ENCODE data around the gene ITIH1.

The ITIH1 gene

DNA sequence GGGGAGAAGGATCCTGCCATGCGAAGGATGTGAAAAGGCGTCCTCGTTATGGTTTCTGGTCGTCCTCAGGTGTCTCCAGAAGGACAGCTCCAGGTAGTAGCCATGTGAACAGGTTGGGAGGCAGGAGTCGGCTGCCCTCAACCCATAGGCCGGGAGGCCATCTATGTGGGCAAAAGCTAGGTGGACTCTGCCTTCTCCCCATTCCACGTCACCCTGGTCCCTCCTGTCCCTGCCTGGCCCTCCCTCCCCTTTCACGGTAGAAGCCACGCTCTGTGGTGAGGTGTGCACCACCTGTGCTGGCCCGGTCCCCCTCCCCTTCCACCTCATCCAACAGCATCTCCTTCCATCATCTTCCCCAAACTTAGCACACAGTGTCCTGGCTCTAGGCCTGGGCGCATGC lies 33.5 kb downstream of the ITIH1 start:
- H3K4me2 ChIP-seq = peak overlapping the region; percentile 93
- H3K4me1 ChIP-seq = peaks cover 100% of the 10 kb centered on the region
- no peak overlapping the region for H3K4me3 ChIP-seq
- H3K36me3 ChIP-seq = peaks cover 16% of the 10 kb centered on the region; the same call in 1 of the 2 replicates
- peak overlapping the region; percentile 48 for H3K9ac ChIP-seq
- peak overlapping the region; percentile 98 for H3K27ac ChIP-seq
- H3K27me3 ChIP-seq = no peaks in the 10 kb centered on the region
- TF ChIP-seq Cebpa-rat (IDR thresholded peaks at IDR 0.05) = no peak
- no peaks in the 10 kb centered on the region for H4K20me1 ChIP-seq
- H3K9me3 ChIP-seq = no peaks in the 10 kb centered on the region

DNA sequence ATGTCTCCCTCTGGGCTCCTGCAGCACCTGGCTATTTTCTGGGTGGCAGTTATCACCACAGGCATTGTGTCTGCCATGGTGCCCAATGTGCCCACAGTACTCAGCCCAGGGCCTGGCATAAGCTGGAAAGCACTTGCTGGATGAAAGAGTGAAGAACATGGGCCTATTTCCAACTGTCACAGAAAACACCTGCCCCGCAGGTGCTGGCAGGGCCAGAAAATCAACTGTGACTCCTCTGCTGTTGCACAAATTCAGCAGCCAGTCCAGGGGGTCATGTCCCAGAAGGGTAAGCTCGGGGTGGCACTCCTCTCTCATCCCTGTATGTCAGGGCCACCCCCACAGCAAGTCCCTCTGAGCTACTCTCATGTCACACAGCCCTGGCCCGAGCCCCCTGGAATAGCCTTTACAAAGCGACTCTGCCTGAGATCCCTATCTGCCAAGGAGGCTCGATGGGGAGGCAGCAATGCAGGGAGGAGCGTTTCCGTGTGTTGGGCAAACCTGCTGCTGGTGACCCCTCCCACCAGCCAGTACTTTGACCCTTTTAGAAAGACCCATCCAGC lies 34.1 kb downstream of the ITIH1 start:
- Histone ChIP-seq H3K9me3 (no peaks in the 10 kb centered on the region), H3K4me3 (no peak overlapping the region), H3K4me1 (peaks cover 100% of the 10 kb centered on the region), H3K27ac (peak overlapping the region; percentile 98), H4K20me1 (no peaks in the 10 kb centered on the region), H3K36me3 (peaks cover 13% of the 10 kb centered on the region; the same call in 1 of the 2 replicates), H3K9ac (no peak overlapping the region), H3K27me3 (no peaks in the 10 kb centered on the region), H3K4me2 (peak overlapping the region; percentile 93)
- no peak for TF ChIP-seq Cebpa-rat (IDR thresholded peaks at IDR 0.05)

DNA sequence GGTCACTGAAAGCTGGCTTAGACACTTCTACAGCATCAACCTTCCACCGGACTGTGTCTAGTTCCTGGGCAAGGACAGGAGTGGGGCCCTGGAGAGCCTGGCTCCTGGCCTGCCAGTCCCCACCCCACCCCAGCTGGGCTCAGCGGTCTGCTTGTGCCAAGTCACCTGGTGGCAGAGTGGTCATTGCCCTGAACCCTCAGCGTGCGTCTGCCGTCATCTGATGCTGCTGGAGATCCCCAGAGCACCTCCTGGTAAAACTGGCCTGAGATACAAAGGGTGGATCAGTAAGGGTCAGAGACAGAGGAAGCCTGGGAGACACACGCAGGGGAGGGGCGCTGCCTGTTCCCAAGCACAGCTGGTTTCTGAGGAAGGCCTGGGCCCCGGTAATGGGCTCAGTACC lies 36.4 kb downstream of the ITIH1 start:
- Histone ChIP-seq H3K9ac (peak overlapping the region; percentile 20; the same call in 1 of the 2 replicates), H3K4me1 (peaks cover 92% of the 10 kb centered on the region), H3K36me3 (no peaks in the 10 kb centered on the region), H3K9me3 (no peaks in the 10 kb centered on the region), H3K4me2 (peak overlapping the region; percentile 42), H3K4me3 (no peak overlapping the region), H3K27ac (peak overlapping the region; percentile 98), H3K27me3 (no peaks in the 10 kb centered on the region), H4K20me1 (no peaks in the 10 kb centered on the region)
- TF ChIP-seq Cebpa-rat (IDR thresholded peaks at IDR 0.05) = no peak

- H3K4me1 ChIP-seq = peaks cover 91% of the 10 kb centered on the region
- no peak for TF ChIP-seq Cebpa-rat (IDR thresholded peaks at IDR 0.05)
- H3K9me3 ChIP-seq = no peaks in the 10 kb centered on the region
- H3K36me3 ChIP-seq = no peaks in the 10 kb centered on the region
- H3K27me3 ChIP-seq = no peaks in the 10 kb centered on the region
- H3K4me2 ChIP-seq = no peak overlapping the region
- peak overlapping the region; percentile 46 for H3K27ac ChIP-seq
- H3K4me3 ChIP-seq = no peak overlapping the region
- H3K9ac ChIP-seq = no peak overlapping the region
- no peaks in the 10 kb centered on the region for H4K20me1 ChIP-seq
Observed at GRCh38 chr3:52816199-52816598, 38.8 kb downstream of the ITIH1 start.

DNA sequence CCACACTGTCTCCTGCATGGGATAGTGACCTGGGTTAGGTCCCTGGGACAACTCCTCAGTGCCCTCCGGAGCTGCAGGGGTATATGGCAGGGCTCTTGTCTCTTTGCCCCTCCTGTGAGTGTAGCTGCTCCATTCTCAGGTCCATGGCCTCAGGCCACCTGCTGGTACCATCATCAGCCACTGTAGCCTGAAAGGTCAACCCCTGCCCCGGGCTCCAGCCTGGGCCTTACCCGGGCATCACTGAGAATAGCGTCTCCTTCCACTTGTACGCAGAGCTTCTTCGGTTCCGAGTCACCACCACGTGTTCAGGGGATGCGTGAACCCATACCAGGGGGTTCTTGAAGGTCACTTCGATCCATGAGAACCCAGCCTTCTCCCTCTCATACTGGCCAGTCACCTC lies 39.3 kb downstream of the ITIH1 start:
- Histone ChIP-seq H3K27me3 (no peaks in the 10 kb centered on the region), H3K36me3 (no peaks in the 10 kb centered on the region)
- TF ChIP-seq Cebpa-rat (IDR thresholded peaks at IDR 0.05) = no peak

GRCh38 chr3:52817221-52817620 lies 39.8 kb downstream of the ITIH1 start:
- H4K20me1 ChIP-seq = no peaks in the 10 kb centered on the region
- H3K9ac ChIP-seq = no peak overlapping the region
- H3K4me2 ChIP-seq = no peak overlapping the region
- H3K27me3 ChIP-seq = no peaks in the 10 kb centered on the region
- no peaks in the 10 kb centered on the region for H3K36me3 ChIP-seq
- no peak for TF ChIP-seq Cebpa-rat (IDR thresholded peaks at IDR 0.05)
- H3K9me3 ChIP-seq = no peaks in the 10 kb centered on the region
- no peak overlapping the region for H3K4me3 ChIP-seq
- peak overlapping the region; percentile 75; the same call in 1 of the 2 replicates for H3K27ac ChIP-seq
- peaks cover 81% of the 10 kb centered on the region for H3K4me1 ChIP-seq

More for the DNA sequence above, 39.3 kb downstream of the ITIH1 start:
- H3K9me3 ChIP-seq = no peaks in the 10 kb centered on the region
- H3K4me2 ChIP-seq = no peak overlapping the region
- peak overlapping the region; percentile 46; the same call in 1 of the 2 replicates for H3K27ac ChIP-seq
- peaks cover 87% of the 10 kb centered on the region for H3K4me1 ChIP-seq
- H3K9ac ChIP-seq = no peak overlapping the region
- H3K4me3 ChIP-seq = no peak overlapping the region
- H4K20me1 ChIP-seq = no peaks in the 10 kb centered on the region

- Histone ChIP-seq H4K20me1 (no peaks in the 10 kb centered on the region), H3K9ac (peak overlapping the region; percentile 46; the same call in 1 of the 2 replicates), H3K36me3 (no peaks in the 10 kb centered on the region), H3K27ac (peak overlapping the region; percentile 75), H3K27me3 (no peaks in the 10 kb centered on the region), H3K9me3 (no peaks in the 10 kb centered on the region), H3K4me2 (peak overlapping the region; percentile 57), H3K4me1 (peaks cover 74% of the 10 kb centered on the region), H3K4me3 (no peak overlapping the region)
- TF ChIP-seq Cebpa-rat (IDR thresholded peaks at IDR 0.05) = no peak
Observed at GRCh38 chr3:52817860-52818259, 40.5 kb downstream of the ITIH1 start.

- no peaks in the 10 kb centered on the region for H4K20me1 ChIP-seq
- TF ChIP-seq Cebpa-rat (IDR thresholded peaks at IDR 0.05) = no peak
- peaks cover 54% of the 10 kb centered on the region for H3K4me1 ChIP-seq
- peak overlapping the region; percentile 35; the same call in 1 of the 2 replicates for H3K9ac ChIP-seq
- H3K4me3 ChIP-seq = no peak overlapping the region
- peak overlapping the region; percentile 75 for H3K27ac ChIP-seq
- H3K27me3 ChIP-seq = no peaks in the 10 kb centered on the region
- no peaks in the 10 kb centered on the region for H3K9me3 ChIP-seq
- no peak overlapping the region for H3K4me2 ChIP-seq
- H3K36me3 ChIP-seq = peaks cover 11% of the 10 kb centered on the region; the same call in 1 of the 2 replicates
Observed at GRCh38 chr3:52819936-52820335, 42.5 kb downstream of the ITIH1 start.

- H3K36me3 ChIP-seq = peaks cover 11% of the 10 kb centered on the region; the same call in 1 of the 2 replicates
- TF ChIP-seq Cebpa-rat (IDR thresholded peaks at IDR 0.05) = no peak
- H3K27me3 ChIP-seq = no peaks in the 10 kb centered on the region
- no peak overlapping the region for H3K4me2 ChIP-seq
- H3K9ac ChIP-seq = no peak overlapping the region
- peak overlapping the region; percentile 75 for H3K27ac ChIP-seq
- H3K9me3 ChIP-seq = no peaks in the 10 kb centered on the region
- no peak overlapping the region for H3K4me3 ChIP-seq
- no peaks in the 10 kb centered on the region for H4K20me1 ChIP-seq
- peaks cover 46% of the 10 kb centered on the region for H3K4me1 ChIP-seq
Observed at GRCh38 chr3:52820736-52821135, 43.3 kb downstream of the ITIH1 start.

DNA sequence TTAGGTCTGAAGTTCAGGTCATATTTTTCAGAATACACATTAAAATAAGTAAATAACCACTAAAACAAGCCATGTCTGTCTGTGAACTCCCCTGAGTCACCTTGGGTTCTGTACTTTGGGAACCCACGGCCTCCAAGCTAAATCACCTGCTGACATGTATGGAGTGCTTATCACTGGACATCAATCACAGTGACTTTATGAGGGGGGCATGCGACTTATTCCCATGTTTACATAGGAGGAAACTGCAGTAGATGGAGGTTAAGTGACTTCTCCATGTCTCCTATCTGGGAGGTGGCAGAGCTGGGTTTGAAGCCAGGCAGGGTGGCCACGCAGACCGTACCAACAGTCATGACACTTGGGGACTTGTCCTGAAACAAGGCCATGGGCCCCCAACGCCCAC lies 45.0 kb downstream of the ITIH1 start:
- no peaks in the 10 kb centered on the region for H3K27me3 ChIP-seq
- no peak for TF ChIP-seq Cebpa-rat (IDR thresholded peaks at IDR 0.05)
- H3K9me3 ChIP-seq = no peaks in the 10 kb centered on the region
- H3K27ac ChIP-seq = no peak overlapping the region
- no peaks in the 10 kb centered on the region for H4K20me1 ChIP-seq
- H3K36me3 ChIP-seq = peaks cover 11% of the 10 kb centered on the region; the same call in 1 of the 2 replicates
- no peak overlapping the region for H3K4me2 ChIP-seq
- no peak overlapping the region for H3K4me3 ChIP-seq
- H3K9ac ChIP-seq = no peak overlapping the region
- peaks cover 37% of the 10 kb centered on the region for H3K4me1 ChIP-seq

Measured in BLaER1 (cell line).